Left lung (tissue), 10 donors: ENCODE results near the gene TM7SF3. TPM values are rescaled to one million over a fixed set of nuclear protein-coding genes. Genes with fewer than 3 reads are reported as not detected.
A peak's percentile ranks its signal among the peaks of the same experiment; 100 is the strongest.

ENCODE experiments used
- ATAC-seq: fragments of 200-7000 bp; cut with Tn5 transposase; one replicate; pipeline ENCODE4 v1.9.1; 2020; ENCODE audit warnings: moderate library complexity
- DNase-seq, 4 donors: peaks; one replicate each; pipeline ENCODE4 v3.0.0-alpha.2; 2013 to 2020
- H3K27ac ChIP-seq, 2 donors: fragments of 200-600 bp; sonication (generic) in 1 of 2; one replicate each; pipeline versions ENCODE4 v1.5.0 to v1.8.0; 2020 to 2021
- H3K27me3 ChIP-seq, 2 donors: fragments of 200-600 bp; sonication (generic) in 1 of 2; one replicate each; pipeline versions ENCODE4 v1.5.0 to v1.8.0; 2020 to 2021
- H3K36me3 ChIP-seq, 2 donors: fragments of 200-600 bp; sonication (generic) in 1 of 2; one replicate each; pipeline versions ENCODE4 v1.5.0 to v1.8.0; 2020 to 2021
- H3K4me1 ChIP-seq, 2 donors: fragments of 200-600 bp; one replicate each; pipeline ENCODE4 v1.8.0; 2021
- H3K4me3 ChIP-seq, 2 donors: fragments of 200-600 bp; sonication (generic) in 1 of 2; one replicate each; pipeline versions ENCODE4 v1.5.0 to v1.8.0; 2020 to 2021; ENCODE audit warnings: mild to moderate bottlenecking in 1 of 2
- H3K9me3 ChIP-seq, 2 donors: fragments of 200-600 bp; sonication (generic) in 1 of 2; one replicate each; pipeline versions ENCODE4 v1.5.0 to v1.8.0; 2020 to 2021
- intact Hi-C, 2 donors: fragments of 100-400 bp; cut with DNase I; formaldehyde crosslinking; loops; one replicate each; pipeline versions ENCODE4 v1.11.2 to v1.14.2; 2022
- polyA plus RNA-seq, 6 donors: library from polyadenylated mRNA; unstranded; fragments of 120-200 nt; gene quantifications; one replicate each; pipeline ENCODE4 v1.2.1, GENCODE V29; 2013; ENCODE audit not compliant: insufficient read length in 6 of 6
- total RNA-seq, 2 donors: library from RNA; stranded (reverse); fragmentation: NEBNext Ultra II Directional; extraction: Animal tissue kit (Norgen Biotek cat#: 25700); gene quantifications; one replicate each; pipeline ENCODE4 v1.2.1, GENCODE V29; 2021
- TF ChIP-seq, protein P1 (sequence below), 2 donors: fragments of 200-600 bp; sonication (generic) in 1 of 2; IDR thresholded peaks; one replicate each; pipeline versions ENCODE4 v1.5.0 to v1.8.0; 2021; ENCODE audit warnings: antibody characterized with exemption in 2 of 2
- donor health status: DM: no; HTN: yes; CAD: no.
- donor health status: DM: no; HTN: no; CAD: no.

The TM7SF3 gene
- total and polyA plus RNA-seq, 8 donors = 47.8 to 130 (median 59.0) TPM

- H3K4me3 ChIP-seq = no peak overlapping the region
- peaks cover 0 to 31% of the 10 kb centered on the region in 2 donors for H3K36me3 ChIP-seq
- DNase-seq = peak in 1 of 4 donors; percentile 57
- H3K4me1 ChIP-seq = peaks cover 0 to 42% of the 10 kb centered on the region in 2 donors
- peaks cover 0 to 9% of the 10 kb centered on the region in 2 donors for H3K9me3 ChIP-seq
- peak overlapping the region in 1 of 2 donors; percentile 80 for H3K27ac ChIP-seq
- ATAC-seq = peak; percentile 94
- no peaks in the 10 kb centered on the region for H3K27me3 ChIP-seq
- intact Hi-C loops = no loop called here
- TF ChIP-seq, protein P1, sequence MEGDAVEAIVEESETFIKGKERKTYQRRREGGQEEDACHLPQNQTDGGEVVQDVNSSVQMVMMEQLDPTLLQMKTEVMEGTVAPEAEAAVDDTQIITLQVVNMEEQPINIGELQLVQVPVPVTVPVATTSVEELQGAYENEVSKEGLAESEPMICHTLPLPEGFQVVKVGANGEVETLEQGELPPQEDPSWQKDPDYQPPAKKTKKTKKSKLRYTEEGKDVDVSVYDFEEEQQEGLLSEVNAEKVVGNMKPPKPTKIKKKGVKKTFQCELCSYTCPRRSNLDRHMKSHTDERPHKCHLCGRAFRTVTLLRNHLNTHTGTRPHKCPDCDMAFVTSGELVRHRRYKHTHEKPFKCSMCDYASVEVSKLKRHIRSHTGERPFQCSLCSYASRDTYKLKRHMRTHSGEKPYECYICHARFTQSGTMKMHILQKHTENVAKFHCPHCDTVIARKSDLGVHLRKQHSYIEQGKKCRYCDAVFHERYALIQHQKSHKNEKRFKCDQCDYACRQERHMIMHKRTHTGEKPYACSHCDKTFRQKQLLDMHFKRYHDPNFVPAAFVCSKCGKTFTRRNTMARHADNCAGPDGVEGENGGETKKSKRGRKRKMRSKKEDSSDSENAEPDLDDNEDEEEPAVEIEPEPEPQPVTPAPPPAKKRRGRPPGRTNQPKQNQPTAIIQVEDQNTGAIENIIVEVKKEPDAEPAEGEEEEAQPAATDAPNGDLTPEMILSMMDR (IDR thresholded peaks at IDR 0.05) = no peak
These were observed 60.7 kb downstream of the TM7SF3 start for GRCh38 chr12:26953447-26953846.

GRCh38 chr12:26948309-26948708, 65.9 kb downstream of the TM7SF3 start:
- TF ChIP-seq, protein P1 (IDR thresholded peaks at IDR 0.05) = no peak
- Histone ChIP-seq H3K27me3 (no peaks in the 10 kb centered on the region), H3K9me3 (peaks cover 0 to 16% of the 10 kb centered on the region in 2 donors), H3K4me1 (peaks cover 0 to 41% of the 10 kb centered on the region in 2 donors), H3K27ac (no peak overlapping the region), H3K4me3 (no peak overlapping the region), H3K36me3 (peaks cover 0 to 6% of the 10 kb centered on the region in 2 donors)
- intact Hi-C loops = no loop called here
- DNase-seq = no peak
- no peak for ATAC-seq

GRCh38 chr12:26941215-26941594, 73.0 kb downstream of the TM7SF3 start:
- Histone ChIP-seq H3K9me3 (no peaks in the 10 kb centered on the region), H3K36me3 (no peaks in the 10 kb centered on the region), H3K27ac (peak overlapping the region in 1 of 2 donors; percentile 3), H3K4me1 (peaks cover 19 to 60% of the 10 kb centered on the region in 2 donors), H3K4me3 (no peak overlapping the region), H3K27me3 (no peaks in the 10 kb centered on the region)
- intact Hi-C loops = no loop called here
- no peak for DNase-seq
- no peak for ATAC-seq
- TF ChIP-seq, protein P1 (IDR thresholded peaks at IDR 0.05) = no peak

GRCh38 chr12:26940516-26941214, 73.5 kb downstream of the TM7SF3 start:
- intact Hi-C loops = no loop called here
- no peaks in the 10 kb centered on the region for H3K9me3 ChIP-seq
- no peak overlapping the region for H3K27ac ChIP-seq
- ATAC-seq = no peak
- TF ChIP-seq, protein P1 (IDR thresholded peaks at IDR 0.05) = no peak
- H3K4me3 ChIP-seq = peak overlapping the region in 1 of 2 donors; percentile 87
- no peak for DNase-seq
- H3K27me3 ChIP-seq = no peaks in the 10 kb centered on the region
- peaks cover 20 to 60% of the 10 kb centered on the region in 2 donors for H3K4me1 ChIP-seq
- no peaks in the 10 kb centered on the region for H3K36me3 ChIP-seq

GRCh38 chr12:26939953-26940352, 74.2 kb downstream of the TM7SF3 start:
- H3K9me3 ChIP-seq = no peaks in the 10 kb centered on the region

More at GRCh38 chr12:26939953-26940352, 74.2 kb downstream of the TM7SF3 start:
- intact Hi-C loops = no loop called here
- peak overlapping the region in 1 of 2 donors; percentile 96 for H3K27ac ChIP-seq
- H3K4me1 ChIP-seq = peaks cover 20 to 64% of the 10 kb centered on the region in 2 donors
- TF ChIP-seq, protein P1 (IDR thresholded peaks at IDR 0.05) = no peak
- H3K4me3 ChIP-seq = peak overlapping the region; percentile 79 to 87
- H3K27me3 ChIP-seq = no peaks in the 10 kb centered on the region
- ATAC-seq (no peak), DNase-seq (no peak)
- no peaks in the 10 kb centered on the region for H3K36me3 ChIP-seq
